GM18858 (cell line): ENCODE data around the gene CAMK1G.

Source experiments
- ATAC-seq: cut with Tn5 transposase; IDR thresholded peaks from one replicate; pipeline ENCODE4 v1.9.1; 2021; ENCODE audit not compliant: unreplicated experiment

CAMK1G gene

DNA sequence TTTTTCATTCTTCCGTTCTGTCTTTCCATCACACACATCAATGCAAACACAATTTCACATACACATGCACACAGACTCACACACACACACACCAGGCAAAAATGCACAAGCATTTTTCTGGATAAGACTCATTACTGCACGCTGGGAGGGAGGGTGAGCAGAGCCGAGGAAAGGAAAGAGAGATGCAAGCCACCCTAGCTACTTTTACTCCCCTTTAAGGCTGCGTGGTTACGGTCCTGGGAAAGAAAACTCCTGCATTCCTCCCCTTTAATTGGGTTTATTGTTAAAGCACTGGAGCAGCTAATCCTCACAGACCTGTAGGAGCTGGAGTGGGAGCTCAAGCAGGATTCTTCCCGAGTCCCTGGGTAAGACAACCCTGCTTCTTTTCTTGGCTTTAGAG, at the start of gene CAMK1G:
CAMK1G (plus strand) TSS at position 307 of the 400 bp plus-strand sequence. CDS start 11,270 bp downstream, outside the sequence.
- no peak for ATAC-seq

DNA sequence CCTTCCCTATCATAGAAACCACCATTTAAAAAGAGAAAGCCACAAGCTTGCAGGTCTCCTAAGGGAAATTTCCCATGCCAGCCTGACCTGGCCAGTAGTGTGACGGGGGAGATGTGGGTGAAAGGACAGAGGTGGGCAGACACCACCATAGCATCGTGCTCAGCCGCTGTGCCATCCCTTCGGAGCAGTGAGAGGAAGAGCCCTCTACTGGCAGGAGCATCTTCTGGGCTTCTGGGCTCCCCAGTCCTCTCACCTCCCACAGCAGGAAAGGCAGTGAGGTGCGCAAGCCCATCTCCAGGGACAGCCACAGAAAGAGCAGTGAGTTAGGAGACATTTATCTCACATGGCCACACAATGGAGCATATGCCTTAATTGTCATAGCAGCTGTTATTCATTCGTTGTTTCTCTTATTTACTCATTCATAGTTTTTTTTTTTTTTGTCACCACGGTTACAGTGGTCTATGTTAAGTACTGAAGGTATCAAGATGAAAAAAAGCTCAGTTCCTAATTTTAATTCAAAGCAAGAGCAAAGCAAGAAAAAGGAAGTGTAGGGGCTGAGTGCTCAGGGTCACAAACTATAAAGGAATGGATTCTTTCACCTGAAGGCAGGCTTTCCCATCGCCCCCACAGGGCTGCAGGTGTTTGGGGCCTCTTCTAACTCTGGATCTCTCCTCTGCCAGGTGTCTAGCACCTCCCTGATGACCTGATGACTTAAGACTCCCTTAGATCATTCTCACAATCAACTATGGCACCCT, 48.8 kb upstream of the CAMK1G start:
- no peak for ATAC-seq

GRCh38 chr1:209536843-209537242, 46.7 kb upstream of the CAMK1G start:
- no peak for ATAC-seq

- no peak for ATAC-seq
Observed at GRCh38 chr1:209537336-209538114, 46.0 kb upstream of the CAMK1G start.

DNA sequence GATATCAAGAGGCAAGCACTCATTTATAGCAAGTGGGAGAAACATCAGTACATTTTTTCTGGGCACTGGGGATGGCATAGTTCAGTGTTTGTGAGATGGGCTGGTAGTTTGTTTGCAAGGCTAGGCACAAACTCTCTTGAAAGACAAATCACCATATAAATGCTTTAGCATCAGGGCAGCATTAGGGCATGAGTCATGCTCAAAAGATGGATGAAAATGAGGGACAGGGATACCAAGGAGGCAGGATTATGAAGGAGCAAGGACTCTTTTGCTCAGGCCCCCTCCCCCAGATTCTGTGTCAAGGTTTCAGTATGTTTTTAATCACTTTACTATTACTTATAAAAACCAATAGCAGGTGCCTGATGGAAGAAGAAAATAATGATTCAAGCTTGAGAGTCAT, 43.9 kb upstream of the CAMK1G start:
- ATAC-seq, result no peak

DNA sequence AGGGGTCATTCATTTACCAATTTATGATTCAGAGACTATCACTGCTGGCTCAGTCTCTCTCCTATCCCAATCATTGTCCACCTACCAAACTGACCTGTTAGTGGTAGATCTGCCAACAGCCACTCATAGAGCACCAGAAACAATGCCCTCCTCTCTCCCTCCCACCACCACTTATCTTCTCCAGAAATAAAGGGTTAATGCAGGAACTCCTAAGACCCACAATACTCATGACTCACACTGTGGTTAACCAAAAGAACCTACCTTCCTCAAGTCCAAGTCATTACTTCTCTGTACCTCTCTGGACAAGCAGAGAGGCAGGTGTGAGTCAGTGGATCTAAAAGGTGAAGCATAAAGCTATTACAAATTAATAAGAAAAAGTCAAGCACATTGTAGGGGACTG, 40.9 kb upstream of the CAMK1G start:
- no peak for ATAC-seq

- no peak for ATAC-seq
Observed at GRCh38 chr1:209544098-209544497, 39.4 kb upstream of the CAMK1G start.

DNA sequence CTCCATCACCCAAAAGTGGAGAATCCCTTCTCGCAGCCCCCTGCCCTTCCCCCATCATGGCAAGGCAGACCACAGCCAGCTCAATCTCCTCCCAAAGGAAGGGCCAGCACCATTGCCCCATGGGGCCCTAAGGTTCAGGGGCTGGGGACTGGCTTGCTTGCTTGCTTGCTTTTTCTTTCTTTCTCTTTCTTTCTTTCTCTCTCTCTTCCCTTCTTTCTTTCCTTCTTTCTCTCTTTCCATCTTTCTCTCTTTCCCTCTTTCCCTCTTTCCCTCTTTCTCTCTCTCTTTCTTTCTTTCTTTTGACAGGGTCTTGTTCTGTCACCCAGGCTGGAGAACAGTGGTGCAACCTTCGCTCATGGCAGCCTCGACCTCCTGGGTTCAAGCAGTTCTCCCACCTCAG, 38.1 kb upstream of the CAMK1G start:
- no peak for ATAC-seq

GRCh38 chr1:209546390-209547085, 37.0 kb upstream of the CAMK1G start:
- no peak for ATAC-seq

- ATAC-seq, result no peak
Observed at GRCh38 chr1:209547626-209548025, 35.9 kb upstream of the CAMK1G start.

GRCh38 chr1:209549443-209550205, 33.9 kb upstream of the CAMK1G start:
- no peak for ATAC-seq

DNA sequence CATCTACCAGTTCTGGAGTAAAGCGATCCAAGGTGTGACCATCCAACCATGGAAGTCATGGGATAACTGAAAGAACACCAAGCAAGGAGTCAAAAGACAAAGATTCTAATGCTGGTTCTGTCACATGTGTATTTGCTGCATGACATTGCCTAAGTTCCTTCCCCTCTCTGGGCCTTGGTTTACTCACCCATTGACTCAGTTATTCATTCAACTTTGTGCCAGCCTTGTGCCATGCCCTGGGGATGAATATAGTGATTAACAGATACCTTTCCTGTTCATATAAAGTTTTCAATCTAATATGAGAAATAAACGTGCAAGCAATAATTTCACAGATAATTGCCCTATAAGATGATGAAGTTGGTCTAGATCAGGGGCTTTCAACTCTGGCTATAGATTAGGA, 33.0 kb upstream of the CAMK1G start:
- ATAC-seq, result no peak

GRCh38 chr1:209552406-209553264, 30.9 kb upstream of the CAMK1G start:
- no peak for ATAC-seq

DNA sequence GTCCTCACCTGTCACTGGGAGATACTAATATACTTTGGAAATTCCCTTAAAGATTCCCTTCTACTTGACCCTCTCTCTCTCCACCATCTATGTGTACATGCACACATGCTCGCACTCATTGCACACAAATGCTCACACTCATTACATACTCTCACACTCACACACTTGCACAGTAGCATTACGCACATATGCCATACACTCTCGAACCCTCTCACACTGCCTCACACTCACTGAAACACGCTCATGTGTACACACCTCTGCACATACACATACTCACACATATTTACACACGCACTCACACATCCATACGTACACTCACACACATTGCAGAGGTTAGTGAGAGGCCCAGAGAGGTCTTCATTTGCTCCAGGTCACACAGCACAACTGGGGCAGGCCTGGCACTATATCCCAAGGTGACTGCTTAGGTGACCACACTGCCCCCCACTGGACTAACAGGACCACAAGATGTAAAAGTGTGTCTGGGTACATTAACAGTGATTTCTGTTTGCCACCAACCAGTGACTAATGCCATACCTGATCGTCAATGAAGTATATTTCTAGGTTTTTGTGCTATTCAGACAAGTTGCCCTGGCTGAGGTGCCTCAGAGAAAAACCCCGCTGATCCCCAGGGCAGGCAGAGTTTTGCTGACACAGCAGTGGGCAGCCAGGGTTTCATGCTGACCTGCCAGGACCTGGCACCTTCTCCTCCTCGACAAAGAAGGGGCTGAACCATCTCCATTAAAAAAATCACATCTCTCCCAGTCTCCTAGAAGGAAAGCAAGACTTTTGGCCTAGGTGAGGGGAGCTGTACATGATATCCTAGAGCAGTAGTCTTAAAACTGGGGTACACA, 28.5 kb upstream of the CAMK1G start:
- no peak for ATAC-seq

- ATAC-seq, result no peak
Observed at GRCh38 chr1:209556162-209556690, 27.3 kb upstream of the CAMK1G start.

- ATAC-seq, result no peak
Observed at GRCh38 chr1:209557221-209557620, 26.3 kb upstream of the CAMK1G start.

- no peak for ATAC-seq
Observed at GRCh38 chr1:209560529-209560928, 23.0 kb upstream of the CAMK1G start.

DNA sequence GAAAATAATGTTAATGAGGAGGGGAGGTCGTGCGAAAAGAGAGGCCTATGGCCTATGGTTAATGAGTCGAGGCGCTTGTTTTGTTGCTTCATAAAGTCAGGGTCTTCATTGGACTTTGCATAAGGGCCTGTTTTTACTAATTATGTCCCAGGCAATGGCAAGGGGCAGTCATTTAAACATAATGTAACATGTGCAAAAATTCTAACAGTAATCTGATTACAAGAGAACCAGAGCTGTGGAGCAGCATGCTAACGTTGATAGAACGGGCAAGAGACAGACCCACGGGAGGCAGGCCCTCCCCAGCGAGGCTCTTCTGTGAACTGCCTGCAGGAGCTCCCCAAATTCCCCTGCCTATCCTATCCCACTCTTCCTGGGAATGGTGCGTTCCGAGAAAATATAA, 22.6 kb upstream of the CAMK1G start:
- ATAC-seq, result no peak

- no peak for ATAC-seq
Observed at GRCh38 chr1:209561532-209561931, 22.0 kb upstream of the CAMK1G start.
